ENCODE measurements around the gene TRAPPC10. TPM values are rescaled to one million over a fixed set of nuclear protein-coding genes. Genes with fewer than 3 reads are reported as not detected.

Gene TRAPPC10
- total RNA-seq, 1 experiment from 2014 or later: 28.8 TPM

DNA sequence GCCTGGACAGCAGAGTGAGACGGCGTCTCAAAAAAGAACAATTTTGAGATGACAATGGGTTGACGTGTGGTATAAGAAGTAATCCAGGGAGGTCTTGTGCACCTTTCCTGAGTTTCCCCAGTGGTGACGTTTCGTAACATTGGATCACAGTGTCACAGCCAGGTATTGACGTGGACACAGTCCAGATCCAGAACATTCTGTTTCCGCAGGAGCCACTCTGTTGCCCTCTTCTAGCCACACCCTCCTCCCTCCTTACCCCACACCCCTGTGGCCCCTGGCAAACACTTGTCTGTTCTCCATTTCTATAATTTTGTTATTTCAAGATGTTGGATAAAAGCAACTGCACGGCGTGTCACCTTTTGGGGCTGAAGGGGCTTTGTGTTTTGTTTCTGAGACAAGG, 6.5 kb upstream of the TRAPPC10 start:
- no peaks in the 10 kb centered on the region for H3K36me3 Mint-ChIP-seq (ENCODE audit: insufficient read depth, unreplicated experiment)
- intact Hi-C loops (cut with micrococcal nuclease; ENCODE audit: unreplicated experiment): no loop called here
- no peak overlapping the region for H3K4me3 Mint-ChIP-seq (ENCODE audit: low read depth, unreplicated experiment)
- H3K9me3 Mint-ChIP-seq (ENCODE audit: low read depth, unreplicated experiment): no peaks in the 10 kb centered on the region
- CTCF ChIA-PET: interaction anchor here (0.6 to 0.8 kb wide), 2 partner anchors 87 to 122 kb away, joined by 4 read pairs; no protein-coding TSS in a partner anchor
- no peak for DNase-seq
- TF ChIP-seq, protein P1, sequence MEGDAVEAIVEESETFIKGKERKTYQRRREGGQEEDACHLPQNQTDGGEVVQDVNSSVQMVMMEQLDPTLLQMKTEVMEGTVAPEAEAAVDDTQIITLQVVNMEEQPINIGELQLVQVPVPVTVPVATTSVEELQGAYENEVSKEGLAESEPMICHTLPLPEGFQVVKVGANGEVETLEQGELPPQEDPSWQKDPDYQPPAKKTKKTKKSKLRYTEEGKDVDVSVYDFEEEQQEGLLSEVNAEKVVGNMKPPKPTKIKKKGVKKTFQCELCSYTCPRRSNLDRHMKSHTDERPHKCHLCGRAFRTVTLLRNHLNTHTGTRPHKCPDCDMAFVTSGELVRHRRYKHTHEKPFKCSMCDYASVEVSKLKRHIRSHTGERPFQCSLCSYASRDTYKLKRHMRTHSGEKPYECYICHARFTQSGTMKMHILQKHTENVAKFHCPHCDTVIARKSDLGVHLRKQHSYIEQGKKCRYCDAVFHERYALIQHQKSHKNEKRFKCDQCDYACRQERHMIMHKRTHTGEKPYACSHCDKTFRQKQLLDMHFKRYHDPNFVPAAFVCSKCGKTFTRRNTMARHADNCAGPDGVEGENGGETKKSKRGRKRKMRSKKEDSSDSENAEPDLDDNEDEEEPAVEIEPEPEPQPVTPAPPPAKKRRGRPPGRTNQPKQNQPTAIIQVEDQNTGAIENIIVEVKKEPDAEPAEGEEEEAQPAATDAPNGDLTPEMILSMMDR (IDR thresholded peaks at IDR 0.05; ENCODE audit: unreplicated experiment): no peak
- no TSS peak for BruUV-seq (replicated peaks)
- no peak overlapping the region for H3K27ac Mint-ChIP-seq (ENCODE audit: unreplicated experiment)
- H3K4me1 Mint-ChIP-seq (ENCODE audit: low read depth, unreplicated experiment): no peaks in the 10 kb centered on the region
- H3K27me3 Mint-ChIP-seq (ENCODE audit: unreplicated experiment): no peaks in the 10 kb centered on the region

DNA sequence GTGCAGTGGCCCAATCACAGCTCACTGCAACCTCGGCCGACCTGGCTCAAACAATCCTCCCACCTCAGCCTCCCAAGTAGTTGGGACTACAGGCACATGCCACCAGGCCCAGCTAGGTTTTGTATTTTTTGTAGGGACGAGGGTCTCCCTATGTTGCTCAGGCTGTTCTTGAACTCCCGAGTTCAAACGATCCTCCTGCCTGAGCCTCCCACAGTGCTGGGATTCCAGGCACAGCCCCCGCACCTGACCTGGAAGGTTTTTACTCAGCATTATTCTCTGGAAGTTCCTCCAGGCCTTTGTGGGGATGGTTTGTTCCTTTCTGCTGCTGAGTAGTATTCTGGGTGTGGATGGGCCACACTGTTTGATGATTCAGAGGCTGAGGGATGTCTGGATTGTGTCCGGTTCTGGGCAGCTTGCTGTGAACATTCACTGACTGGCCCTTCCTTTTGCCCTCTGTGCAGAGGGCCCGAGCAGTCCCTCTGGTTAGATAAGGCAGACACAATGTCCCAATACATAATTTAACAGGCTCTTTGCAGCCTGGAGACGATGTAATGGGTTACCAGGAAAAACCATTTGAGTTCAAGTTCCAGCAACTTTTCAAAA, 6.0 kb upstream of the TRAPPC10 start:
- H3K4me3 Mint-ChIP-seq (ENCODE audit: low read depth, unreplicated experiment): no peak overlapping the region
- intact Hi-C loops (cut with micrococcal nuclease; ENCODE audit: unreplicated experiment): no loop called here
- no peak overlapping the region for H3K27ac Mint-ChIP-seq (ENCODE audit: unreplicated experiment)
- peak; percentile 47 for DNase-seq
- H3K27me3 Mint-ChIP-seq (ENCODE audit: unreplicated experiment): no peaks in the 10 kb centered on the region
- CTCF ChIA-PET: interaction anchor here (0.6 to 0.8 kb wide), 2 partner anchors 88 to 122 kb away, joined by 4 read pairs; no protein-coding TSS in a partner anchor
- no peaks in the 10 kb centered on the region for H3K9me3 Mint-ChIP-seq (ENCODE audit: low read depth, unreplicated experiment)
- H3K4me1 Mint-ChIP-seq (ENCODE audit: low read depth, unreplicated experiment): no peaks in the 10 kb centered on the region
- H3K36me3 Mint-ChIP-seq (ENCODE audit: insufficient read depth, unreplicated experiment): peaks cover 2% of the 10 kb centered on the region
- TF ChIP-seq, protein P1 (IDR thresholded peaks at IDR 0.05; ENCODE audit: unreplicated experiment): no peak
- BruUV-seq (replicated peaks): no TSS peak

DNA sequence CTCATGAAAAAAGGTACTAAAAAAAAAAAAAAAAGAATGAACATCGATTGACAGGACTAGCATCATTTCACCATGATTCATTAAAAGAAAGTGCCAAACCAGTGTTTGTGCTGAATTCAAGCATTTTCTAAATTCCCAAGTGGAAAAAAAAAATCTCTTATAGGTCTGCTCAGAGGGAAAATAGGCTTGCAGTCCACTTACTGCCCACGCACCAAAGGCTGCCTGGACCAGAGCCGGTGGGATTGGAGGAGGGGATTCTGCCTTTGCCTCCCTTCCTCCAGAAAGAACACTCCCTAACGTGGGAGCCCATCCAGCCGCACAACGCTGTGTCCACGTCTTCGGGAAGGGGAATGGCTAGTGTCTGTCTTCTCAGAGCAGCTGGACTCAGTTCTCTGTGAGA, 5.5 kb upstream of the TRAPPC10 start:
- Mint-ChIP-seq H3K27ac (ENCODE audit: unreplicated experiment) (no peak overlapping the region), H3K4me3 (ENCODE audit: low read depth, unreplicated experiment) (no peak overlapping the region)
- BruUV-seq (replicated peaks): no TSS peak

DNA sequence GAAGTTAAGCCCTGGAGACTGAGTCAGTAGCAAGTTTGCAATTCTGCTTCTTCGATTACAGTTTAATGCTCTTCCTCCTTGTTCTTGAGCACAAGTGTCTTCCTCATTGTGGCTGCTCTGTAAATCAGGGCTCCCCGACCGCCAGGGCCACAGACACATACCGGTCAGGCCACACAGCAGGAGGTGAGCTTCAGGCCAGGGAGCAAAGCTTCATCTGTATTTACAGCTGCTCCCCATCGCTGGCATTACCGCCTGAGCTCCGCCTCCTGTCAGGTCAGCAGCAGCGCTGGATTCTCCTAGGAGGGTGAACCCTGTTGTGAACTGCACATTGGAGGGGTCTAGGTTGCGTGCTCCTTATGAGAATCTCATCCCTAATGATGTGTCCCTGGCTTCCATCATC, 1.7 kb upstream of the TRAPPC10 start:
- Mint-ChIP-seq H3K4me1 (ENCODE audit: low read depth, unreplicated experiment) (no peaks in the 10 kb centered on the region), H3K9me3 (ENCODE audit: low read depth, unreplicated experiment) (no peaks in the 10 kb centered on the region), H3K27ac (ENCODE audit: unreplicated experiment) (no peak overlapping the region), H3K36me3 (ENCODE audit: insufficient read depth, unreplicated experiment) (peaks cover 24% of the 10 kb centered on the region), H3K27me3 (ENCODE audit: unreplicated experiment) (no peaks in the 10 kb centered on the region), H3K4me3 (ENCODE audit: low read depth, unreplicated experiment) (no peak overlapping the region)
- CTCF ChIA-PET: interaction anchor here (0.6 kb wide), 1 partner anchor 222 kb away, joined by 3 read pairs; no protein-coding TSS in a partner anchor
- TF ChIP-seq, protein P1 (IDR thresholded peaks at IDR 0.05; ENCODE audit: unreplicated experiment): no peak
- intact Hi-C loops (cut with micrococcal nuclease; ENCODE audit: unreplicated experiment): no loop called here
- no TSS peak for BruUV-seq (replicated peaks)
- no peak for DNase-seq

More for the DNA sequence above, 5.5 kb upstream of the TRAPPC10 start:
- no peaks in the 10 kb centered on the region for H3K9me3 Mint-ChIP-seq (ENCODE audit: low read depth, unreplicated experiment)
- no peaks in the 10 kb centered on the region for H3K4me1 Mint-ChIP-seq (ENCODE audit: low read depth, unreplicated experiment)
- TF ChIP-seq, protein P1 (IDR thresholded peaks at IDR 0.05; ENCODE audit: unreplicated experiment): no peak
- intact Hi-C loops (cut with micrococcal nuclease; ENCODE audit: unreplicated experiment): no loop called here
- H3K36me3 Mint-ChIP-seq (ENCODE audit: insufficient read depth, unreplicated experiment): peaks cover 7% of the 10 kb centered on the region
- CTCF ChIA-PET: no interaction called here
- no peak for DNase-seq
- no peaks in the 10 kb centered on the region for H3K27me3 Mint-ChIP-seq (ENCODE audit: unreplicated experiment)

Measured in Calu3 (cell line).